Measurements from ENCODE around the gene PHKB.

DNA sequence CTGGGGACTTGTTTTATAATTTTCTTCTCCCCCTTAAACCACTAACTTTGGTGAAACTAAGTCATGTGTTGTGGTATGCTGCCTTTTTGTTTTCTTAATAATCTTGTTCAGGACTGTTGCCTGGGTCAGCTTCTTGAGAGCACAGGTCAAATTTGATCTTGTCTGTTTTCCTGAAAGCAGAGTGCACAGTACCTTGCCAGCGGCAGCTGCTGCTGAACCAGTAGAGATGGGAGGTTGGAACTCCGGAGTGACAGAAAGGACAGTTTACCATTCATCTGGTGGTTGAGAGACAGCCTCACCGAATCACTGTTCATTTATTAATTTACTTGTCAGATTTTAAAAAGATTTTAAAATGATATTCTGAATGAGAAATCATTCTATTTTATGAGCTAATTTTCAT is 125.0 kb downstream of the PHKB start:
- TF ChIP-seq POU2F2 (IDR thresholded peaks at IDR 0.05; ENCODE audit: low read depth, low read length), result no peak
- no peak for TF ChIP-seq POLR2A (IDR thresholded peaks at IDR 0.05; ENCODE audit: low read depth, low read length)
- no peak for TF ChIP-seq TAF1 (IDR thresholded peaks at IDR 0.05; ENCODE audit: low read depth, low read length)

Measured in GM12891 (cell line).